Femur (tissue), 1 donor: Measurements from ENCODE around the gene PAXX.

ENCODE experiments used
- DNase-seq: peaks from one replicate; pipeline ENCODE4 v3.0.0-alpha.2; 2017

Gene PAXX

DNA sequence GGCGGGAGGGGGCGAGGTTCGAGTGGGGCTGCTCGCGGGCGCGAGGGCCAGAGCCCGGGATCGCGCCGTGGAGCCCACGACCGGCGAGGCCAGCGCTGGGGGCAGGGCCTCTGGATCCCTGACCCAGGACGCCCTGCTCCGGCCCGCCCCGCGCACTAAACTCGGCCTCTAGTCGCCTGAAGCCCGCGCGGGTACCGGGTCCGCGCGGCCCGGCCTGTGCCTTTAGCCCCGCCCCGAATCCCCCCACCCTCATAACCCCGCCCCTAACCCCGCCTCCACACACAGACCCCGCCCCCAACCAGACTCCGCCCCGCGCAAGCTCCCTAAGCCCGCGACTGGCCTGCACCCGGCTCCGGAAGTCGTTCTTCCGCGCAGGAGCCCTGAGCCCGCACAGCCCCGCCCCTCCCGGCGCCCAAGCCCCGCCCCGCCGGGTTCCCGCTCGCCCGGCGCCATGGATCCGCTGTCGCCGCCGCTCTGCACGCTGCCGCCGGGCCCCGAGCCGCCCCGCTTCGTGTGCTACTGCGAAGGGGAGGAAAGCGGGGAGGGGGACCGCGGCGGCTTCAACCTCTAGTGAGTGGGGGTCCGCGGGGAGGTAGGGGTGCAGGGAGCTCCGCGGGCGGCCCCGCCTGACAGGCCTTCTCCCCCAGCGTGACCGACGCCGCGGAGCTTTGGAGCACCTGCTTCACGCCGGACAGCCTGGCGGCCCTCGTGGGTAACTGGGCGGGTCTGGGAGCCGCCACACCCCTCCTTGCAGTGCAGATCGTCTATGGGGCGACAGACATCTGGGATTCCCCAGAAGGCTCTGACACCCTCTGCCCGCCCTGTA, at the start of gene PAXX:
PAXX (plus strand) TSS at position 430 of the 826 bp plus-strand sequence; CDS start at position 452, 22 bp downstream.
- peak; percentile 93 for DNase-seq

DNA sequence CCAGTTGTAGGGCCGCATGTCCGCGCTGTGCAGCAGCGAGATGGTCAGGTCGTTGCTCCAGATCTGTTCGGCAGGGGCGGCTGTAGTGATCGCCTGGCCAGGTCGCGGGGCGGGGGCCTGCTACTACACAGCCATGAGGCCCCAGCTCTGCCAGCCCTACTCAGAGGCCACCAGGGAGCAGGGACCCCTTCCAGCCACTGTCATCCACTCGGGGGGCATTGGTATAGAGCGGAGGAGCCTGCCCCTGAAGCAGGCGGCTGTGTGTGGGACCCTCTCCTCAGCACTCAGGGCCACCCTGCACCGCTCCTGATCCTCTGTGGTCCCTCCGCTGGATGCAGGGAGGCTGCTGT, 49.4 kb upstream of the PAXX start:
- DNase-seq, result no peak

DNA sequence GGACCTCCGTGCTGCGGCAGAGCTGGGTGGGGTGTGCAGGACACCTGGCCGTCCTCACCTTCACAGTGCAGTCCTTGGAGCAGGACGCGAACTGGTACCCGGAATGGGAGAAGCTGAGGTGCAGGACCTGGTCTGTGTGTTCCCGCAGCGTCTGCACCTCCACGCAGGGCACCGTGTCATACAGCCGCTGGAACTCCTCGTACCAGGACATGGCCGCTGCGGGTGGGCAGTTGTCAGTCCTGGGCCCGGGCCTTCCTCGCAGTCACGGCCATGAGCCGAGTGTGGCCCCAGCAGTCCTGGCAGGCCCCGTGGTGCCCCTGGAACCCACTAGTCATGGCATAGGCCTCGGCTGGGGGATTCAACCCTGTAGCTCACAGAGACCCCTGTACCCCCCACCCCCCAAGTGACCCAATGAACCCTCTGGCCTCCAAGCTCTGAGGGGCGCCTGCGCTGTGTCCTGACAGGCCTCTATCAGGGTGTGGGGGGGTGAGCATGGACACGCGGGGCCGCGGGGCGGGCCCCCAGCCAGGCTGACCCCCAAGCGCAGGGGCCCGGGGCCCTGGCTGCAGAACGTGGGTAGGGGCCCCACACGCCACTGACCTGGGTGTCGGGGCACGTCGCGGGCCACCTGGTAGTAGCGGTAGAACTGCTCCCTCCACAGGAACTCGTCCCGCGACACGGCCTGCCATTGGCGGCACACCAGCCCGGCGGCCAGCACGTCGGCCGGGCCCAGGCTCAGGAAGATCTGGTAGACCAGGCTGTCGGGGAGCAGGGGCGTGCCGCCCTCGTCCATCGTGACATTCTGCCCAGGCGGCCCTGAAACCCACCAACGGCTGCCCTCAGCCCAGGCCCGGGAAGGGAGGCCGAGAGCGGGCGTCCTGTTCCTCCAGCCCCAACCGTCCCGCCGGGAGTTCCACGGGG, 48.7 kb upstream of the PAXX start:
- DNase-seq, result peak; percentile 55

DNA sequence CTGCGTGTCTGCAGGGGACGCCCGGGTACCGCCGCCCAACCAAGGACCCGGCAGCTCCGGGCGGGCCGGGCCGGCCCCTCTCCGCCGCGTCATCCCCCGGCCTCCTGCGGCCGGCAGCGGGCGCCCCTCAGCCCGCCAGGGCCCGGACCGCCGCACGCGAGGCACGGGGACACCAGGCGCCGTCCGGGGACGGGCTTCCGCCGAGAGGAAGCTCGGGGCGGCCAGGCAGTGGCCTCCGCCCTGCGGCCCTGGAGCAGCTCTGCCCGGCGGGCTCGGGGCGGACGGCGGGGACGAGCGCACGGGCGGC, 48.1 kb upstream of the PAXX start:
- no peak for DNase-seq

- peak; percentile 98 for DNase-seq
Measured at GRCh38 chr9:136944519-136945332, 47.5 kb upstream of the PAXX start, which contains the start of the genes C8G and FBXW5. Gene C8G, plus strand, starts transcription at chr9:136945243. Its CDS starts 78 bp downstream, at chr9:136945321. Gene FBXW5, minus strand, starts transcription at chr9:136944738. Its CDS starts 655 bp downstream, at chr9:136944083.

DNA sequence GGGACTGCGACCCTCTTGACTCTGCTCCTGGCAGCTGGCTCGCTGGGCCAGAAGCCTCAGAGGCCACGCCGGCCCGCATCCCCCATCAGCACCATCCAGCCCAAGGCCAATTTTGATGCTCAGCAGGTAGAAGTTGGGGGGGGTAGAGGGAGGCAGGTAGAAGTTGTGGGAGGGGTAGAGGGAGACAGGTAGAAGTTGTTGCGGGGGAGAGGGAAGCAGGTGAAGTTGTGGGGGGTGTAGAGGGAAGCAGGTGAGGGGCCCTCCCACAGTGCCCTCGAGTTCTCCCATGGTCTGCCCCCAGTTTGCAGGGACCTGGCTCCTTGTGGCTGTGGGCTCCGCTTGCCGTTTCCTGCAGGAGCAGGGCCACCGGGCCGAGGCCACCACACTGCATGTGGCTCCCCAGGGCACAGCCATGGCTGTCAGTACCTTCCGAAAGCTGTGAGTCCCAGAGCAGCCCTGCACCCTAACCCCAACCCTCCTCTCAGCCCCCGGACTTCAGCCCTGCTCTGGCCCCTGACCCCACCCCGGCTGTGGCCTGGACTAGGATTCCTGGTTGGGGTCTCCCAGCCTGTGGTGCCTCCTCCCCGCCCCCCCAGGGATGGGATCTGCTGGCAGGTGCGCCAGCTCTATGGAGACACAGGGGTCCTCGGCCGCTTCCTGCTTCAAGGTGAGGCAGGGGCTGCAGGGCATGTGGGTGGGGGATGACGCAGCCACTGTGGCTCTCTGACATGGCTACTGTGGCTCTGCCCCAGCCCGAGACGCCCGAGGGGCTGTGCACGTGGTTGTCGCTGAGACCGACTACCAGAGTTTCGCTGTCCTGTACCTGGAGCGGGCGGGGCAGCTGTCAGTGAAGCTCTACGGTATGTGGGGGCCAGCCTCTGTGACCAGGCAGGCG, 46.6 kb upstream of the PAXX start:
- no peak for DNase-seq

DNA sequence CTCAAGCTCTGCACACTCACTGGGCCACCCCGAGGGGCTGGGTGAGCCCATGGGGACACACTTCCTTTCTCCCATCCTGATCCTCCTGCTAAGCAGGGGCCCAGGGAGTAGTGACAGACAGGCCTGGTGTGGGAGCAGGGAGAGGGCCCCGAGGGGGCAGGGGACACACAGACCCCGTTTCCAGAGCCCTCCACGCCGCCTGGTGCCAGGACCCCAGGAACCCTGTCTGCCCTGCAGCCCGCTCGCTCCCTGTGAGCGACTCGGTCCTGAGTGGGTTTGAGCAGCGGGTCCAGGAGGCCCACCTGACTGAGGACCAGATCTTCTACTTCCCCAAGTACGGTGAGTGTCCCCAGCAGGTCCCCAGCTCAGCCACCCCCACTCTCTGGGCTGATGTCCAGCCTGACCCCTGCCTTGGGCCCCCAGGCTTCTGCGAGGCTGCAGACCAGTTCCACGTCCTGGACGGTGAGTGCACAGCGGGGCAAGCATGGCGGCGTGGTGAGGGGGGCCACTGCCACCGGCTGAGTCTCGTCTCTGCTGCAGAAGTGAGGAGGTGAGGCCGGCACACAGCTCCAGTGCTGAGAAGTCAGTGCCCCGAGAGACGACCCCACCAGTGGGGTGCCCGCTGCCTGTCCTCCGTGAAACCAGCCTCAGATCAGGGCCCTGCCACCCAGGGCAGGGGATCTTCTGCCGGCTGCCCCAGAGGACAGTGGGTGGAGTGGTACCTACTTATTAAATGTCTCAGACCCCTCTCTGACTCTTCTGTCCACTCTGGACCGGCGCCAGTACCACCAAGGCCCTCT, 45.8 kb upstream of the PAXX start:
- no peak for DNase-seq

DNA sequence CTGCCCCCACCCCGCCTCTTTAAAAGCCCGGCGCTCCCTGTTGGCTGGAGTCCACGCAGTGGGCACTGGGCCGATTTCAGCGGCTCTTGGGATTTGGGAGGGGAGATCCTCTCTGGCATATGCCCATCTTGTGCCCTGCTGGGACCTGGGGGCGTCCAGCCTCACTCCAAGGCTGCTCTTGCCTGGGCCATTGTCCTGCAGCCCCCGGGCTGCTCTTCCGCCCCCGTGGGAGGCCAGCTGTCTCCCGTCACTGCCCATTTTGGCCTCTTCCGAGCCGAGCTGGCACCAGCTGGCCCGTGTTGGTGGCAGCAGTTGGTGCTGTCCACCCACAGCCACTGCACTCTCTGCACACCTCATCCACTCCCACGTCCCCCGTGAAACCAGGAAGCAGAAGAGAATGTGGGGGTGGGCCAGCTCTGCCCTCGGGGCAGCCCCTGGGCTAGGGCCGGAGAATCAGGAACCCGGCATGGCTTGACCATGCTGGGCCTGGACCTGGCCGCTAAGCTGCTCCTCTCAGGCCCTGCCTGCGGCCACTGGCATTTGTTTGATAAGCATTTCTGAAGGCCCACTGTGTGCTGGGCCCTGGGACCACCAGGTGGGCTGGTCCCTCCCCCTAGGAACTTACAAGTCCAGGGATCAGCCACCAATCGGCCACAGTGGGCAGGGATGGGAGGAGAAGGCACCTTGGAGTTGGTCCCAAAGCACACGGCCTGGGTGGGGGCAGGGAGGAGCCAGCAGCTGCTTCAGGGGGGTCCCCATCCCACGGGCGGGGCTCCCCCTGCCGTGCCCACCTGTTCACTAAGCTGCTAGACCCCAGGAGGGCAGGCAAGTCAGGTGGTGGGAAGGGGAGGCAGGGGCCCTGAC, 45.0 kb upstream of the PAXX start:
- DNase-seq, result peak; percentile 25

DNA sequence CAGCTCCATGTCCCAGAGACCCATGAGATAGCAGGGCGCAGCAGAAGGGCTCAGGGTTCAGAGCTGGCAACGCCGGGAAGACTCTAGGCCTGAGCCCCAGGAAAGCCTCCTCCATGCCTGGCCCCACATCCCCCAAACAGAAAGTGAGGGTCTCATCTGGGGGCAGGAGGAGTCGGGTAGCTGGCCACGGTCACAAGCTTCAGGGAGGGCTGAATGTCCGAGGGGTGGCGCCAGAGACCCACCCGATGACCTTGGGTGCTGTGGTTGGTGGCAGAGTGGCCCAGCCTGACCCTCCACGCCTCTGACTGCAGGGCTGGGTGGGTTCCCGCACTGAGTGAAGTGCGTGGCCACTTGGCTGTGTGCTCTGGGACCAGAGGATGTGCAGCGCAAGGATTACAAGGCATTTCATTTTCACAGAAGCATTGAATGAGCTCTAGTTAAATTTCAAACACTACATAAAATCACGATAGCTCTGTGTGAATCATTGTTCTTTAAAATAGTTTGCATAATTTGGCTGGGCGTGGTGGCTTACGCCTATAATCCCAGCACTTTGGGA, 44.2 kb upstream of the PAXX start:
- DNase-seq, result peak; percentile 71

DNA sequence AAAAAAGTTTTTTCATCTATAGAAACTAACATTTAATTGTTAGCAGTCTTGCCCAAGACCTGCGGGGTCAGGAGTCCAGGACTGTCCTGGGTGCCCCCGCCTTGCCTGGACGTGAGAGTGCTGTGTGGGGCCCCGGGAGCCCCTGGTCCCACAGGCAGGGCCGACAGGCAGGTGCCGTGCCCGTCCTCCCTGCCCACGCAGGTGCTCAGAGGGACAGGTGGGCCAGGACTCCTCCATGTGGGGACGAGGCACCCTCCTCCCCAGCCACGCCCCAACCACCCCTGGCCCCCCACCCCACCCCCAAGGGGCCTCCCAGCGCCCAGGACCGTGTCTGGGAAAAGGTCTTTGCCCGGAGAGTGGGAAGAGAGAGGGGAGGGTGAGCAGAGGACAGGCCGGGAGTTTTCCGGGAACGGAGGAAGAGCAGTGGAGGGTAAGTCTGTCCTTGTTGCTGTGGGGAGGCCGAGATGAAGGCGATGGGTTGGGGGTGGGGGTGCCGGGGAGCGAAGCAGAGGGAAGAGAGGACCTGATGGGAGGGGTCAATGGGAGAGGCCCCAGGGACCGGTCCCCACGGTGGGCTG, 42.9 kb upstream of the PAXX start:
- peak; percentile 21 for DNase-seq

DNA sequence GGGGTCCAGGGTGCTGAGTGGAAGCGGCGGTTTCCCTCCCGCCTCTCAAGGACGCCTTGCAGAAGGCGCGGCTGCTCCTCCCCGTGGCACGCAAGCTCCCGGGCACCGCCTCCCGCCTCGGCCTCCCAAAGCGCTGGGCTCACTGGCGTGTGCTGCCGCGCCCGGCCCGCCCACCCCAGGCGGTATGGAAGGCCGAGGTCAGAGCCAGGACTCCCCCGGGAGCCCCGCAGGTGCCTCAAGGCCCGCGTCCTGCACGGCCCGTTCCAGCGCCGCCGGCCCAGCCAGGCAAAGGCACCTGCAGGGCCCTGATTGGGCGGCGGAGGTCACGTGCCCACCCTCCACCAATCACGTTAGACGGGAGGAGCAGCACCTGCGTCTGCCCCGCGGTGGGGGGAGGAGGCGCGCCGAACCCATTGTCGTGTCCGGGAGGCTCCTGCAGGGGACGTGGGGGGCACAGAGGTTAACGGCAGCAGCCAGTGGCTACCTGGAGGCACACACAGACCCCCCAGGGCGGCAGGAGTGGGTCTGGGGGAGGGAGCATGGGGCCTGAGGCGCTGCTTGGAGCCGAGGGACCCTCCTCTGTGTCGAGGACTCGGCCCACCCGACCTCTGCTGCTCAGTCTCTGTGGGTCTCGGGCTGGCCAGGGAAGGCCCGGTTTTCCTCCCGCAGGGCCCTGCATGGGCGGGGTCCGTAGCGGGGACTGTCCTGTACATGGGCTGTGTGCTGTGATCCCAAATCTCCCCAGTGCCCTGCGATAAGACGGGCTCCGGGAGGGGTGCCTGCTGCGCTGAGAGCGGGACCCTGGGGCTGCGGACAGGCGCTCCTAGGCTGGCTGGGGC, 42.2 kb upstream of the PAXX start:
- peak; percentile 93 for DNase-seq

DNA sequence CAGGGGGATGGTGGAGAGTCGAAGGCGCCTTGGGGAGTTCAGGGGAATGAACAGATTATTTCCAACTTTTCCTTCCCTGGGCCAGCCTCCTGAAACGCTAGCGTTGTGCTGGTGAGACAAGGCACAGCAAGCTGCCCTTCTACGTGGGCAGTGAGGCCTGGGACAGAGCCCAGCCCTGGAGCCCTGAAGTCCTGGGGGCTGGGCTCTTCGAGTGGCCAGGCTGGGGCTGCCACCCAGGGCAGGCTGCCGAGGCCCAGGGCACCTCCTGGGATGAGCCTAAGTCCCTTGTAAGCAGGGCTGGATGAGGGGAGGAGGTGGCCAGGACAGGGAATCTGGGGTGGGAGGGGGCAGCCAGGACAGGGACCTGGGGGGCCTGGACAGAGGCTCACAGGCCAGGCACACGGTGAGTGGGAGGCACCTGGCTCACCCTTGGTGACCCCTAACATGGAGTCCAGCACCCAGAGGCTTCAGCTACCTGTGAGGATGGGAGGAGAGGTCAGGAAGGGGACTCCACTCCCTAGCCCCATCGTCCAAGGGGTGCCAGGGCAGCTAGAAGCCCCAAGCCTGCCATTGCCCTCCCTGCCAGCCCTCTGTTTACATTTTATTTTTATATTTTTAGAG, 41.5 kb upstream of the PAXX start:
- no peak for DNase-seq

DNA sequence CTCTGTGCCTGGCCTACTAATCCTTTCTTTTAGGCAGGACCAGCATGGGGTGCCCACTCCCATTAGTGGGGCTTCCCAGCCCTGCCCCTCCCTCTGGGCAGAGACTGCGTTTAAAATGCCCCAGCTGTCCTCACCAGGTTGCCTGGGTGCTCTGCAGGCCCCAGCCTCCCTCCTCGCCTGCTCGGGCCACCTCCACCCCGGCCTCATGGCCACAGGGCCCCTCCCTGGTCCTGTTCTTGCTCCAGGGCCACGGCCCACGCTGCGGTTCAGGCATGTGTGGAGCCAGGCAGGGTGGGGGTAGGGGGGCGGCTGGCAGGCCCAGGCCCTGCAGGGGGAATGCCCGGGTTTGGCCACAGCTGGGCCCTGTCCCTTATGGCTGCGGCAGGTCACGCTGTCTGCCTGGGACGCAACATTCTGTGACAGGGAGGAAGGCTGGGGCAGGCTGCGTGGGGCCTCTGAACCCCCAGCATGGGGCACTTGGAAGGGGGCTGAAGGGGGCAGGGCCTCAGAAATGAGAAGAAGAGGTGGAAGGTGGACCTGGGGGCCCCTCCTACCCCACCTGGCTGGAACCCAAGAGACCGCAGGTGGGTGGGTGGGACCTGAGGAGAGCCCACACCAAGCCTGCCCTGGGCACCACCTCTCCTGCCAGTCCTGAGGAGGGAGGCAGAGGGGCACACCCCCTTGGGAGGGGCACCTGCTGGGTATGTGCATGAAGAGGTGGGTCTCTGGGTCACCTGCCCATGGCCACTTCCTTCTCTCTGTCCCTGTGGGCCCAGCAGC, 40.5 kb upstream of the PAXX start, which contains the start of gene LCN12:
LCN12 (plus strand) TSS at position 733 of the 780 bp plus-strand sequence. CDS start 55 bp downstream, outside the sequence.
- DNase-seq, result peak; percentile 25

DNA sequence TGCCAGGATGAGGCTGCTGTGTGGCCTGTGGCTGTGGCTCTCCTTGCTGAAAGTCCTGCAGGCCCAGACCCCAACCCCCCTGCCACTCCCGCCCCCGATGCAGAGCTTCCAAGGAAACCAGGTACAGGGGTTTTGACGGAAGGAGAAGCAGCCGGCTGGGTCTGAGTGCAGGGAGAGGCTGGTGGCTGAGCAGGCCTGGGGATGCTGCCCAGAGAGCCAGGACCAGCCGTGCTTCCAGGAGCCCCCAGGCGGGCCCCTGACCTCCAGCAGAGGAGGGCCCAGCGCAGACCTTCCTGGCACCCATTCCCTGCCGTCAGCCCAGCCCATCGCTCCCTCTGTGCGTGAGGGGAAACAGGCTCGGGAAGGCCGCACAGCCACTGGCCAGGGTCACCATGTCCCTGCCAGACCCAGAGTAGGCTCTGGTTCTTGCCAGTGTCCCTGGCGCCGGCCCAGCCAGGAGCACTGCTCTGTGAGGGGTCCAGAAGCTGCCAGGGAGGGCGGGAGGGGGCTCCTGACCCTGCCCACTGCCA, 39.8 kb upstream of the PAXX start:
- DNase-seq, result peak; percentile 18

DNA sequence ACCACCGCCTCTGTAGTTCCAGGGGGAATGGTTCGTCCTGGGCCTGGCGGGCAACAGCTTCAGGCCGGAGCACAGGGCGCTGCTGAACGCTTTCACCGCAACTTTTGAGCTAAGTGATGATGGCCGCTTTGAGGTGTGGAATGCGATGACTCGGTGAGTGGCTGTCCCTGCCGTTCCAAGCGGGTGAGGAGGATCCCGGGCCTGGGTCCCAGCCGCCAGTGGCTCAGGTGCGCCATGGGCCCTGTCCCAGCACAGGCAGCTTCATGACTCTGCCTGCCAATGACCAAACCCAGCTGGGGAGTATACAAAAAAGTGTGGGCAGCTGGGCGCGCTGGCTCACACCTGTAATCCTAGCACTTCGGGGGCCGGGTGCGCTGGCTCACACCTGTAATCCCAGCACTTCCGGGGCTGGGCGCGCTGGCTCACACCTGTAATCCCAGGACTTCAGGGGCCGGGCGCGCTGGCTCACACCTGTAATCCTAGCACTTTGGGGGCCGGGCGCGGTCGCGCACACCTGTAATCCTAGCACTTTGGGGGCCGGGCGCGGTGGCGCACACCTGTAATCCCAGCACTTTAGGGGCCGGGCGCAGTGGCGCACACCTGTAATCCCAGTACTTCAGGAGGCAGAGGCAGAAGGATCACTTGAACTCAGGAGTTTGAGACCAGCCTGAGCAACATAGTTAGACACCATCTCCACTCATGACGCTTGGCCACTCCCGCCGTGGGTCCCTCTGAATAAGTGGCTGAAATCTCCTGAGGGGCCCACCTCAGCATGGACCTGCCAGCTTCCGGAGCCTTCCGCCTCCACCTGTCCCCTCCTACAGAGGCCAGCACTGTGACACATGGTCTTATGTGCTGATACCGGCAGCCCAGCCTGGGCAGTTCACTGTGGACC, 39.1 kb upstream of the PAXX start:
- peak; percentile 13 for DNase-seq
